Stimulated activated CD4-positive, alpha-beta T cell treated with anti-CD3 and anti-CD28 coated beads, Interleukin-15, amount 100 ng/mL, for 24 hours (primary cell): ENCODE data around the gene NFYC.

ENCODE experiments used
- DNase-seq: peaks from one replicate; pipeline ENCODE4 v3.0.0-alpha.2; 2020

Gene NFYC

GRCh38 chr1:40783001-40783905 lies 91.7 kb downstream of the NFYC start, which contains the start of gene KCNQ4:
Gene KCNQ4, plus strand, starts transcription at chr1:40783787. Its CDS starts 307 bp downstream, at chr1:40784094.
- peak; percentile 52 for DNase-seq

GRCh38 chr1:40784141-40784770 lies 92.8 kb downstream of the NFYC start:
- DNase-seq, result no peak

- no peak for DNase-seq
Observed at GRCh38 chr1:40784771-40785151, 93.3 kb downstream of the NFYC start.

DNA sequence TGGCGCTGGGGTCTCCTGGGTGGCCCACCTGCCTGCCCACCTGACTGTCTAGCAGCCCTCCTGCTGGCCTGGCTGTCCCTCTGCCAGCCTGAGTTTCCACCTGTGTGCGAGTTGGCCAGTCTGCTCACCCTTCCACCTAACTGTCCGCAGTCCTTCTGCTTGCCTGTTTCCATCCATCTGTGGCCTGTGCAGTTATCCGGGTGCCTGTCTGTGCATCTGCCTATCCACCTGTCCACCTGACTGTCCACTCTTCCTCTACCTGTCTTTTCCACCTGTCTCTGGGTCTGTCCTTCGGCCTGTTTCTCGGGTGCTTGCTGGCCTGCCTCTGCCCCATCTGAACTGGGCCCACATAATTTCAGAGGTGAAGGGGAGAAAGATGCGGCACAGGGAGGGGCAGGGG lies 93.9 kb downstream of the NFYC start:
- DNase-seq, result no peak

DNA sequence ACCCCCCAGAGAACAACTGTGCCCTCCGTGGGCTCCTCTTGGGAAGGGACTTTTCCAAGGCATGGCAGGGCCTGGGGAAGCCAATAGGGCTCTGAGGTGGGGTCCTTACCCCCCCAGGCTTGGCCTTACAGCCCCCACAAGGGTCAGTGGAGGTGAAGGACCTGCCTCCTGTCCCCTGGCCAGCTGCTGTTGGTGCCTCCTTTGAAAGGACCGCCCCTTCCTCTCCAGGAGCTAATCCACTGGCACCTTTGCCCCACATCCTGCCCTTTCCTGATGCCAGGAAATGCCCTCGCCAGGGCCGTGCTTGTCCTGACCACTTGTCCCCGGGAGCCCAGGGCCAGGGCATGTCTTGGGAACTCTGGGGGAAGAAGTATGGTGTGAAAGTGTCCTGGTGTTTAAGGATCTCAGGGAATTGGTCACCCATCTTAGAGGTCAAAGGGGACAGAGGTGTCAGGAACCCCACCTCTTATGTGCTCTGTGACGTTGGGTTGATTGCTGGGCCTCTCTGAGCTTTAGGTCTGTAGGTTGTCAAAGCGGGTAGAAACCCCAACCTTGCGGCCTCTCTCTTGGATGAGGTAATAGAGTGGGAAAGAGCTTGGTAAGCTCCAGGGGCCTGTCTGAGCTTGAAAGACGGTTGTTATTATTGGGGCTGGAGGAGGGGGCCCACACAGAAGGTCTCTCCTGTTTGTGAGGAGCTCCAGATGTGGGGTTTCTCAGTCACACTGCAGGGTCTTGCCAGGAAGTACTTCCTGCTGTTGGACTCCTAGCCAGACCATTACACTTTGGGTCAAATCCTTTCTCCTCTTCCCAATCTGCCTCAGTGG lies 94.9 kb downstream of the NFYC start:
- no peak for DNase-seq

GRCh38 chr1:40786995-40787705 lies 95.6 kb downstream of the NFYC start:
- no peak for DNase-seq

DNA sequence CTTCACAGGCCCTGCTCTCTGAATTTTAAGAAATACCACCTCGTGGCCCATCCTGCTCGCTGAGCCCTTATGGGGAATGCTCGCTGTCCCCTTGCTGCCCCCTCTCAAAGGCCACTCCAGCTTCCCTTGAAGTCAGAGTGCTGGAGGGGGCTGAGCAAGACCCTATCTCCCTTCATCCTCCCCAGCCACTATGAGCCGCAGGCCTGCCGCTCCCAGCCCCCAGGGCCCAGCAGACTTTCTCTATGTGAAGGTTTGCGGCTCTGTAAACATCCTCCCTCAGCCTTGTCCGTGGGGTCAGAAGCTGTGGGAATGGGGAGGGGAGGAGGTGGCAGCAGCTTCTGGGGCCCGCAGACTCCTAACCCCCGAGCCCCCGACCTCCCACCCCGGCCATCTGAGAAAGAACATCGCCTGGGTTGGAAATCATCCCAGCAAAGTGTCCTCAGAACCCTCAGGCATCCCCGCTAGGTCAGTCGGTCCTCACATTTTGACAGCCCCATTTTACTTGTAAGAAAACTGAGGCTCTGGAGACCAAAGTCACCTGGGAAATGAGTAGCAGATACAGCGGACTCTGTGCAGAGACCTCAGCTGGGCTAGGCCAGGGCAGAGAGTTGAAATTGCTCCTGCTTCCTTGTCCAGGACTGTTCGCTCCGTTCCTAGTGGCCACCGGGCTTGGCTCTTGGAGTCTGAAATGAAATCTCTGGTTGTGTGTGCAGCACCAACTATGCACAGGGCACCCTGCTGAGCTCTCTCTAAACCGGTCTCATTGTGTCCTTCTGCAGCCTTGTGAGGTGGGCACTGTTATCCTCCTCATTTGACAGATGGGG lies 96.4 kb downstream of the NFYC start:
- DNase-seq, result no peak

GRCh38 chr1:40788561-40789341 lies 97.2 kb downstream of the NFYC start:
- no peak for DNase-seq

- DNase-seq, result no peak
Observed at GRCh38 chr1:40789342-40789598, 97.8 kb downstream of the NFYC start.

DNA sequence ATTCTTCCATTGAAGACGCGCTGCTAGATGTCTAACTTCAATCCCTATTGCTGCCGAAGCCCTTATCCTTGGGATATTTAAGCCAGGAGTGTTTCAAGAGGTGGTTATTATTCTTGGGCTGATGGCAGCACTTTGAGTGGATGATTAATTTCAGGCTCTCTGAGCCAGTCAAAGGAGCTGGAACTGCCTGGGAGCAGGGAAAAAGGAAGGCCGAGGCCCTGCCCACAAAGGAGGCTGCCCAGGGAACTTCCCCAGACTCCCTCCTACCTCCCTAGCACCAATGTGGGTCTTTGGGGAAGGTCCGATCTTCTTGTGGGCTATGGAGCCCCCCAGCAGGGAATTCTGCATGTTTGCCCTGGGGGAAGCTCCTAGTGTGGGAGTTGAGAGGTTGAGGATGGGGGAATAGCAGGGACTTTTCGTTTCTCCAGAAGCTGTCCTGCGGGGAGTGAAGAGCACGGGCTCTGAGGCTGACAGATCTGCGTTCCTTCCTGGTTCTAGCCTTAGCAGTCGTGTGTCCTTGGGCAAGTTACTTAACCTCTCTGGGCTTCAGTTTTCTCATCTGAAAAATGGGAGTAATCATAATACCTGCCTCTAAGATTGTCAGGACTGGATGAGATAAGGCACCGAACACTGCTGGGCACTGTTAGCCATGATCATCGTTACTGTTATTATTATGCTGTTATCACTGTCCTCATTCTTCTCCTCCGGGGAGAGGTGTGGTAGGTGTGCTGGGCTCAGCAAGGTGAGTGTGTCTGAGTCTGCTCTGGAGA lies 98.3 kb downstream of the NFYC start:
- no peak for DNase-seq

- no peak for DNase-seq
Observed at GRCh38 chr1:40792036-40792435, 100.5 kb downstream of the NFYC start.

DNA sequence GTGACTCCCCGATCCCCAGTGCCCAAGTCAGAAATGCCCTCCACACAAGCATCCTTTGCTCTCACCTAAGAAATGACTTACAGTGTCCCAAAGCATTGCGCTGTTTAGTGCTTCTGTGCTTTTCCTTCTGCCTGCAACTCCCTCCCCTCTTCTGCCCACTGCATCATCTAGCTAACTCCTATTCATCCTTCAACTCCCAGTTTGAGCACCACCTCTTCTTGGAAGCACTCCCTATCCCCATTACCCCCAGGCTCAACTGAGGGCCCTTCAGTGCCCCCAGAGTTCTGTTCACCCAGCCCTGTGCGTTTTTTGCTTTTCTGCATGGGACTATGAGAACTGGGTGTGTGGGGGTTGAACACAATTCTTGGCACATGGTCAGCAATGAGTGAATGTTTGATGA lies 102.1 kb downstream of the NFYC start:
- no peak for DNase-seq

DNA sequence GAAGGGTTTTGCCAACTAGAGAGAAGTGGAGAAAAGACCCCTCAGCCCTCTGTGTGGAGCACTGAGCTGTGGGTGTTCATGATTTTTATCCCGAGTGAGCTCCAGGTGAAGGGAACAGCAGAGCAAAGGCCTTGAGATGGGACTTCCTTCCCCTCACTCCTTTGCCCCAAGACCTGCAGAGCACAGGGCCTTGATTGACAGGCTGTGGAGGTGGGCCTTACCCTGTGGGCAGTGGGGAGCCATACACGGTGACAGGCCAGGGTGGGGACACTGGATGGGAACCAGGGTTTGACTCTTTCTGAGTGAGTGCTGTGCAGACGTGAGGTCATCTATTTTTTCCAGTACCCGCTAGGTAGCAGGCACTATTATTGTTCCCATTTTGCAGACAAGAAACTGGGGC lies 102.5 kb downstream of the NFYC start:
- no peak for DNase-seq

- DNase-seq, result peak; percentile 31
Observed at GRCh38 chr1:40794974-40795715, 103.6 kb downstream of the NFYC start.

- DNase-seq, result no peak
Observed at GRCh38 chr1:40795811-40796586, 104.5 kb downstream of the NFYC start.

DNA sequence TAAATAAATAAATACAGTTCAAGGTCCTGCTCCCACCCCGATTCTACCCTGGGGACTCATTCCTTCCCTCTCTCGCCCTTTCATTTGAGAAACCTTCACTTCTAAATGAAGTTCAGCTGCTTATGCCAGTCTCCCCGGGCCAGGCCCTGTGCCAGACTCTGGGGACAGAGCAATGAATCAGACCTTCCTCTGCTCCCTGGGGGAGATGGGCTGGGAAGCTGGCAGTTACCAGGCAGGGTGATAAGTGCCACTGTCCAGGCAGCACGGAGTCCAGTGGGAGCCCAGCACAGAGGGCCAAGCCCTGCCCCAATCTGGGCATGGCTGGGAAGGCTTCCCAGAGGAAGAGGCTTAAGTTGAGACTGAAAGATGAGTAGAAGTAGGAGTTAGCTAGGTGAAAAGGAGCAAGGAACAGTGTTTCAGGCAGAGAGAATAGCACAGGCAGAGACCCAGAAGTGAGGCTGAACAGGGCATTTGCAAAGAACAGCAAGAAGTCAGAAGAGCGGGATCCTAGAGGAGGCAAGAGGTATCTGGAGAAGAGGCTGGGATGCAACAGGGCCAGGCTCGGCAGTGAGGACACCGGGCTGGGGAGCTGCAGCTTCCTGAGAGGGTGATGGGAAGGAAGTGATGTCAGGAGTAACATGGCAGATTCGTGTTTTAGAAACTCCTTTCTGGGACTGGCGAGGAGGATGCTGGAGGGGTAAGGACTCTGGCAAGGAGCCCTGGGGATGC lies 105.6 kb downstream of the NFYC start:
- DNase-seq, result no peak

DNA sequence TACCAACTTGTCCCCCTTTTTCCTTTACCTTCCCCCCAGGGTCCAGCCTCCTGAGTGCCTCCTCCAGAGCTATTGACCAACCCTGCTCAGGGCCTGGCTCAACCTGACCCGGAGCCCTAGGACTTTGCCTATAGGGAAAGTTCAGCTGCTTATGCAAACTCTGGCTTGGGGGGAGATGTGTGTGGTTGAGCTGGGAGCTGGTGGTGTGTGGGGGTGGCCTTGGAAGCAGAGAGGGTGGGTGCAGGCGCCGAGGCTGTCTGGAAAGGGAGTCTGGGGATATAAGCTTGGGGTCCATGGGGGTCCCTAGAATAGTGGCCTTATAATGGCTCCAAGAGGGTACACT lies 106.1 kb downstream of the NFYC start:
- no peak for DNase-seq
